ENCODE measurements around the gene ANKRD30B. TPM values are rescaled to one million over a fixed set of nuclear protein-coding genes. Genes with fewer than 3 reads are reported as not detected.
A peak's percentile ranks its signal among the peaks of the same experiment; 100 is the strongest.
"Not testable (repeated sequence)": the region's sequence is repeated elsewhere in the genome, so short reads cannot be mapped to it uniquely, and the experiment has no call there.

The ANKRD30B gene
- total and polyA plus RNA-seq, 2 donors from 2014 or later = not detected

DNA sequence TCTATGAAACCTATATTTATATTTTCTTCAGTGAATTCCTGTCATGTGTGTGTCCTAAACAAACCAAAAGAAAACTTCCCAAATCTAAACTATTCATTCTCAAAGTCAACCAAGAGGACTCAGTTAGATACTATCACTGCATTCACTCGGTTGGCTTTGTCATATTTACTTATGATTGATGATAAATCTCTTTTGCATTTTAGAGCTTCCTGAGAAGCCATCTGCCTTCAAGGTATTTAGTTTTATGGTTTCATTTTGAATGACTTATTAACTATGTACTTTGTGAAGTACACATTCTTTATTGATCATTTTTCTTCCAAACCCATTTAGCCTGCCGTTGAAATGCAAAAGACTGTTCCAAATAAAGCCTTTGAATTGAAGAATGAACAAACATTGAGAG is 36.2 kb downstream of the ANKRD30B start:
- intact Hi-C loops (cut with DNase I) = no loop called here
- DNase-seq = no peak
- no peak overlapping the region for H3K4me3 ChIP-seq (ENCODE audit: low read length in 3 of 3)
- TF ChIP-seq, protein P1, sequence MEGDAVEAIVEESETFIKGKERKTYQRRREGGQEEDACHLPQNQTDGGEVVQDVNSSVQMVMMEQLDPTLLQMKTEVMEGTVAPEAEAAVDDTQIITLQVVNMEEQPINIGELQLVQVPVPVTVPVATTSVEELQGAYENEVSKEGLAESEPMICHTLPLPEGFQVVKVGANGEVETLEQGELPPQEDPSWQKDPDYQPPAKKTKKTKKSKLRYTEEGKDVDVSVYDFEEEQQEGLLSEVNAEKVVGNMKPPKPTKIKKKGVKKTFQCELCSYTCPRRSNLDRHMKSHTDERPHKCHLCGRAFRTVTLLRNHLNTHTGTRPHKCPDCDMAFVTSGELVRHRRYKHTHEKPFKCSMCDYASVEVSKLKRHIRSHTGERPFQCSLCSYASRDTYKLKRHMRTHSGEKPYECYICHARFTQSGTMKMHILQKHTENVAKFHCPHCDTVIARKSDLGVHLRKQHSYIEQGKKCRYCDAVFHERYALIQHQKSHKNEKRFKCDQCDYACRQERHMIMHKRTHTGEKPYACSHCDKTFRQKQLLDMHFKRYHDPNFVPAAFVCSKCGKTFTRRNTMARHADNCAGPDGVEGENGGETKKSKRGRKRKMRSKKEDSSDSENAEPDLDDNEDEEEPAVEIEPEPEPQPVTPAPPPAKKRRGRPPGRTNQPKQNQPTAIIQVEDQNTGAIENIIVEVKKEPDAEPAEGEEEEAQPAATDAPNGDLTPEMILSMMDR (IDR thresholded peaks at IDR 0.05; ENCODE audit: borderline replicate concordance, extremely low read depth, insufficient read depth) = no peak
- FAIRE-seq = no peak
- no peak overlapping the region for H3K27ac ChIP-seq (ENCODE audit: low read depth in 2 of 2, low read length in 2 of 2)
- H3K9ac ChIP-seq (ENCODE audit: low read length in 3 of 3) = no peak overlapping the region
- H3K36me3 ChIP-seq (ENCODE audit: control insufficient read depth in 2 of 3, insufficient read depth in 3 of 3, low read length in 3 of 3) = no peaks in the 10 kb centered on the region
- no peaks in the 10 kb centered on the region for H3K9me3 ChIP-seq (ENCODE audit: control insufficient read depth in 2 of 3, insufficient read depth in 1 of 3, low read length in 3 of 3)
- H3K4me1 ChIP-seq (ENCODE audit: control insufficient read depth in 2 of 3, insufficient read depth in 2 of 3, low read depth in 1 of 3, low read length in 3 of 3) = no peaks in the 10 kb centered on the region
- H3K27me3 ChIP-seq (ENCODE audit: control insufficient read depth, insufficient read depth, low read length) = no peaks in the 10 kb centered on the region

DNA sequence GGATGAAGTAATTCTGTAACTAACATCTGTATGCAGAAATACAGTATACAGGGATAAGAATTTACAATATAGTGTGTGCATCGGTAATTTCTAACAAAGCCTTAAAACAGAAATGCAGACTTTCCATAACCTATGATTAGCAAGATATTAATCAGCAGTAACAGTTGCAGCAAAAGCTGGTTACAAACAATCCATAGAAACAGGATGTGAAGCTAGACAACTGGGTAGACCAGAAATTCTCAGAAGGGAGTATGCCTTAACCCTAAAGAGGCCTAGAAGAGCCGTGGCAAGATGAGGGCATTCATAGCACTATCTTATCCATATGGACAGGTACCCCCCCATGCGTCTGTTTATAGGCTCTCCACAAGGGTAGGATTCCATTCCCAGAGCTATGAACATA is 48.9 kb downstream of the ANKRD30B start:
- H3K27me3 ChIP-seq (ENCODE audit: control insufficient read depth, insufficient read depth, low read length); H3K9me3 ChIP-seq (ENCODE audit: control insufficient read depth in 2 of 3, insufficient read depth in 1 of 3, low read length in 3 of 3); H3K36me3 ChIP-seq (ENCODE audit: control insufficient read depth in 2 of 3, insufficient read depth in 3 of 3, low read length in 3 of 3); H3K9ac ChIP-seq (ENCODE audit: low read length in 3 of 3); intact Hi-C loops (cut with DNase I); DNase-seq; H3K4me3 ChIP-seq (ENCODE audit: low read length in 3 of 3); FAIRE-seq; H3K4me1 ChIP-seq (ENCODE audit: control insufficient read depth in 2 of 3, insufficient read depth in 2 of 3, low read depth in 1 of 3, low read length in 3 of 3); H3K27ac ChIP-seq (ENCODE audit: low read depth in 2 of 2, low read length in 2 of 2): not testable (repeated sequence)

DNA sequence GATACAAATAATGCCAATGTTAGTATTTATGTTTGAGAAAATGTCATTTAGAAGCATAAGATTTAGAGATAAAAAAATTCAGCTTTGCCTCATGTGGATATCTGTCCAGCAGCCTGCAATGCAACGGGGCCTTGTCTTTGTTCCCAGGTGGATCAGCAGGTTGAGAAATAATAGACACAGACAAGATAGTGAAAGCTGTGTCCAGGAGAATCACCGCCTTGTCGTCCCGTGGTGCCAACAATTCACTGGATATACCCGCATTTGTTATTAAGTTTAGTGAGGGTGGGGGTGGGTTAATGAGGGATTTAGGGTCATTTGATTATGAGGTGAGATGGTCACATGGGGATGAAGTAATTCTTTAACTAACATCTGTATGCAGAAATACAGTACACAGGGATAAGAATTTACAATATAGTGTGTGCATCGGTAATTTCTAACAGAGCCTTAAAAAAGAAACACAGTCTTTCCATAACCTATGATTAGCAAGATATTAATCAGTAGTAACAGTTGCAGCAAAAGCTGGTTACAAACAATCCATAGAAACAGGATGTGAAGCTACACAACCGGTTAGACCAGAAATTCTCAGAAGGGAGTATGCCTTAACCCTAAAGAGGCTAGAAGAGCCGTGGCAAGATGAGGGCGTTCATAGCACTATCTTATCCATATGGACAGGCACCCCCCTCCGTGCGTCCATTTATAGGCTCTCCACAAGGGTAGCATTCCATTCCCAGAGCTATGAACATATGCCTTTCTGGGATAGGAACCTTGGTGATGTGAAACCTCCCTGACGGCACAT is 50.2 kb downstream of the ANKRD30B start:
- peak in 2 of 5 donors; percentile 5 to 12 for DNase-seq
- H3K4me3 ChIP-seq (ENCODE audit: low read length in 3 of 3); H3K36me3 ChIP-seq (ENCODE audit: control insufficient read depth in 2 of 3, insufficient read depth in 3 of 3, low read length in 3 of 3); intact Hi-C loops (cut with DNase I); H3K27ac ChIP-seq (ENCODE audit: low read depth in 2 of 2, low read length in 2 of 2); H3K9me3 ChIP-seq (ENCODE audit: control insufficient read depth in 2 of 3, insufficient read depth in 1 of 3, low read length in 3 of 3); H3K4me1 ChIP-seq (ENCODE audit: control insufficient read depth in 2 of 3, insufficient read depth in 2 of 3, low read depth in 1 of 3, low read length in 3 of 3); H3K27me3 ChIP-seq (ENCODE audit: control insufficient read depth, insufficient read depth, low read length); H3K9ac ChIP-seq (ENCODE audit: low read length in 3 of 3); FAIRE-seq: not testable (repeated sequence)

DNA sequence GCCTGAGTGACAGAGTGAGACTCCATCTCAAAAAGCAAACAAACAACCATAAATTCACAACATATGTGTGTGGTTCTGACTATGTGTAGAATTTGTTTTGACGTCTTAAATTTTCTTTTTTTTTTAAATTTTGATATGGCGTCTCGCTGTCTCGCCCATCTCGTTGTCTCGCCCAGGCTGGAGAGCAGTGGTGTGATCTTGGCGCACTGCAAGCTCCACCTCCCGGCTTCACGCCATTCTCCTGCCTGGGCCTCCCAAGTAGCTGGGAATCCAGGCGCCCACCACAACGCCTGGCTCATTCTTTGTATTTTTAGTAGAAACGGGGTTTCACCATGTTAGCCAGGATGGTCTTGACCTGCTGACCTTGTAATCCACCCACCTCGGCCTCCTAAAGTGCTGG is 63.1 kb downstream of the ANKRD30B start:
- H3K4me1 ChIP-seq (ENCODE audit: control insufficient read depth in 2 of 3, insufficient read depth in 2 of 3, low read depth in 1 of 3, low read length in 3 of 3); FAIRE-seq; H3K27ac ChIP-seq (ENCODE audit: low read depth in 2 of 2, low read length in 2 of 2); H3K9ac ChIP-seq (ENCODE audit: low read length in 3 of 3); H3K27me3 ChIP-seq (ENCODE audit: control insufficient read depth, insufficient read depth, low read length); intact Hi-C loops (cut with DNase I); H3K4me3 ChIP-seq (ENCODE audit: low read length in 3 of 3); H3K9me3 ChIP-seq (ENCODE audit: control insufficient read depth in 2 of 3, insufficient read depth in 1 of 3, low read length in 3 of 3); H3K36me3 ChIP-seq (ENCODE audit: control insufficient read depth in 2 of 3, insufficient read depth in 3 of 3, low read length in 3 of 3); DNase-seq: not testable (repeated sequence)

DNA sequence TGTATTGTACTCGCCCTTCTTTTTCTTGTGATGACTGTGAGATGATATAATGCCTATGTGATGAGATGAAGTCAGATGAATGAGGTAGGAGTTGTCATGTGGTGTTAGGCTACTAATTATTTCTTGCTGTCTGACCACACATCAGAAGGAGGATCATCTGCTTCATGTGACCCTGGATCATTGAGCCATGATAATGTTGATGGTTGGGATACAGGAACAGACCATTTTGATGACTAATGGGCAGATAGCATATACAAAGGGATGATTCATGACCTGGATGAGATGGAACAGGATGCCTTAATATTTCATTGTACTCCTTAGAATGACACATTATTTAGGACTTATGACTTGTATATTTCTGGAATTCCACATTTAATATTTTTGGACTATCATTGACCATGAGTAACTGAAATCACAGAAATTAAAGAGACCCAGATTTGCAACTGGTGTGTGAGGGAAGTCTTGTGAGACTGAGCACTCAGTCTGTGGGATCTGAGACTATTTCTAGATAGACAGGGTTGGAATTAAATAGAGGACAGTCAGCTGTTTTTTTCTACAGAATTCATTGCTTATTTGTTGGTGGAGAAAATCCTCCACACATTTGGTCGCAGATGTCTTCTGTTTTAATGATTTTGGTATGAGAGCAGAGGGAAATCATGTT is 79.1 kb downstream of the ANKRD30B start:
- H3K27ac ChIP-seq (ENCODE audit: low read depth in 2 of 2, low read length in 2 of 2); H3K36me3 ChIP-seq (ENCODE audit: control insufficient read depth in 2 of 3, insufficient read depth in 3 of 3, low read length in 3 of 3); DNase-seq; H3K9me3 ChIP-seq (ENCODE audit: control insufficient read depth in 2 of 3, insufficient read depth in 1 of 3, low read length in 3 of 3); FAIRE-seq; intact Hi-C loops (cut with DNase I); H3K4me3 ChIP-seq (ENCODE audit: low read length in 3 of 3); H3K4me1 ChIP-seq (ENCODE audit: control insufficient read depth in 2 of 3, insufficient read depth in 2 of 3, low read depth in 1 of 3, low read length in 3 of 3); H3K27me3 ChIP-seq (ENCODE audit: control insufficient read depth, insufficient read depth, low read length); H3K9ac ChIP-seq (ENCODE audit: low read length in 3 of 3): not testable (repeated sequence)

DNA sequence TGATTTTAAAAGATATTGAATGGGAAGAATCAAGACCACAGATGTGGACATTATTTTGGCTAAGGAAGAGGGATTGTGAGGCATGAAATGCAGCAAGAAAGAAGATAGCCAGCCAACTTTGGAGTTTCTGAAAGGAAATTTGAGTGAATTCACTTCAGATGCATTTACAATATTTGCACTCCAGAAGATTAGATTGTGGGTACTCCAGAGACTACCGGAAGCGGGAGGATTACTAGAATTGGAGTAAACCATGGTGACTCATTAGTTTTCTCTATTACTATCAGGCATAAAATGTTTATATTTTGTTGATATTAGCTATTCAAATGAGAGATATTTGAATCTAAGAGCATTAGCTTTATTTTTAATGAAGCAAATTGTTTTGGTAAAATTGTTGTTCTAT is 93.6 kb downstream of the ANKRD30B start:
- H3K4me1 ChIP-seq (ENCODE audit: control insufficient read depth in 2 of 3, insufficient read depth in 2 of 3, low read depth in 1 of 3, low read length in 3 of 3); H3K27ac ChIP-seq (ENCODE audit: low read depth in 2 of 2, low read length in 2 of 2); H3K27me3 ChIP-seq (ENCODE audit: control insufficient read depth, insufficient read depth, low read length); intact Hi-C loops (cut with DNase I); FAIRE-seq; H3K9me3 ChIP-seq (ENCODE audit: control insufficient read depth in 2 of 3, insufficient read depth in 1 of 3, low read length in 3 of 3); H3K4me3 ChIP-seq (ENCODE audit: low read length in 3 of 3); H3K9ac ChIP-seq (ENCODE audit: low read length in 3 of 3); DNase-seq; H3K36me3 ChIP-seq (ENCODE audit: control insufficient read depth in 2 of 3, insufficient read depth in 3 of 3, low read length in 3 of 3): not testable (repeated sequence)

DNA sequence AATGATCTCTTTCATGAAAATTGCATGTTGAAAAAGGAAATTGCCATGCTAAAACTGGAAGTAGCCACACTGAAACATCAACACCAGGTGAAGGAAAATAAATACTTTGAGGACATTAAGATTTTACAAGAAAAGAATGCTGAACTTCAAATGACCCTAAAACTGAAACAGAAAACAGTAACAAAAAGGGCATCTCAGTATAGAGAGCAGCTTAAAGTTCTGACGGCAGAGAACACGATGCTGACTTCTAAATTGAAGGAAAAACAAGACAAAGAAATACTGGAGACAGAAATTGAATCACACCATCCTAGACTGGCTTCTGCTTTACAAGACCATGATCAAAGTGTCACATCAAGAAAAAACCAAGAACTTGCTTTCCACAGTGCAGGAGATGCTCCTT is 103.6 kb downstream of the ANKRD30B start:
- H3K9me3 ChIP-seq (ENCODE audit: control insufficient read depth in 2 of 3, insufficient read depth in 1 of 3, low read length in 3 of 3); H3K4me3 ChIP-seq (ENCODE audit: low read length in 3 of 3); H3K4me1 ChIP-seq (ENCODE audit: control insufficient read depth in 2 of 3, insufficient read depth in 2 of 3, low read depth in 1 of 3, low read length in 3 of 3); H3K27ac ChIP-seq (ENCODE audit: low read depth in 2 of 2, low read length in 2 of 2); DNase-seq; H3K27me3 ChIP-seq (ENCODE audit: control insufficient read depth, insufficient read depth, low read length); H3K9ac ChIP-seq (ENCODE audit: low read length in 3 of 3); FAIRE-seq; H3K36me3 ChIP-seq (ENCODE audit: control insufficient read depth in 2 of 3, insufficient read depth in 3 of 3, low read length in 3 of 3); intact Hi-C loops (cut with DNase I): not testable (repeated sequence)

Data from kidney (tissue), 14 donors.